PFSK-1 (cell line): ENCODE measurements around the gene PNKP.

Experiments used
- FOXP2 ChIP-seq: optimal IDR thresholded peaks from 2 replicates; pipeline ENCODE3; 2011; ENCODE audit warnings: borderline replicate concordance, control low read depth, inconsistent platforms; ENCODE audit not compliant: insufficient read depth; ENCODE audit errors: extremely low read length, extremely low read depth
- POLR2AphosphoS5 ChIP-seq: IDR thresholded peaks from 2 replicates; pipeline ENCODE4 v1.6.1; 2012; ENCODE audit warnings: low read depth, mild to moderate bottlenecking, control low read depth, low read length, moderate library complexity
- SIN3A ChIP-seq: IDR thresholded peaks from 2 replicates; pipeline ENCODE4 v1.6.1; 2012; ENCODE audit warnings: mild to moderate bottlenecking, low read length, moderate library complexity, borderline replicate concordance; ENCODE audit not compliant: insufficient read depth
- TAF1 ChIP-seq: IDR thresholded peaks from 2 replicates; pipeline ENCODE4 v1.6.1; 2012; ENCODE audit warnings: low read length, control low read depth, borderline replicate concordance; ENCODE audit not compliant: insufficient read depth
- TF ChIP-seq, protein P1 (sequence below), 2 experiments: IDR thresholded peaks; 2 replicates each; pipeline versions ENCODE4 v1.6.1 to v1.8.0; 2011 to 2012; ENCODE audit warnings: low read depth in 2 of 2, low read length in 2 of 2, control low read depth in 1 of 2, inconsistent platforms in 1 of 2, mild to moderate bottlenecking in 1 of 2, moderate library complexity in 1 of 2; ENCODE audit not compliant: insufficient read depth in 1 of 2

DNA sequence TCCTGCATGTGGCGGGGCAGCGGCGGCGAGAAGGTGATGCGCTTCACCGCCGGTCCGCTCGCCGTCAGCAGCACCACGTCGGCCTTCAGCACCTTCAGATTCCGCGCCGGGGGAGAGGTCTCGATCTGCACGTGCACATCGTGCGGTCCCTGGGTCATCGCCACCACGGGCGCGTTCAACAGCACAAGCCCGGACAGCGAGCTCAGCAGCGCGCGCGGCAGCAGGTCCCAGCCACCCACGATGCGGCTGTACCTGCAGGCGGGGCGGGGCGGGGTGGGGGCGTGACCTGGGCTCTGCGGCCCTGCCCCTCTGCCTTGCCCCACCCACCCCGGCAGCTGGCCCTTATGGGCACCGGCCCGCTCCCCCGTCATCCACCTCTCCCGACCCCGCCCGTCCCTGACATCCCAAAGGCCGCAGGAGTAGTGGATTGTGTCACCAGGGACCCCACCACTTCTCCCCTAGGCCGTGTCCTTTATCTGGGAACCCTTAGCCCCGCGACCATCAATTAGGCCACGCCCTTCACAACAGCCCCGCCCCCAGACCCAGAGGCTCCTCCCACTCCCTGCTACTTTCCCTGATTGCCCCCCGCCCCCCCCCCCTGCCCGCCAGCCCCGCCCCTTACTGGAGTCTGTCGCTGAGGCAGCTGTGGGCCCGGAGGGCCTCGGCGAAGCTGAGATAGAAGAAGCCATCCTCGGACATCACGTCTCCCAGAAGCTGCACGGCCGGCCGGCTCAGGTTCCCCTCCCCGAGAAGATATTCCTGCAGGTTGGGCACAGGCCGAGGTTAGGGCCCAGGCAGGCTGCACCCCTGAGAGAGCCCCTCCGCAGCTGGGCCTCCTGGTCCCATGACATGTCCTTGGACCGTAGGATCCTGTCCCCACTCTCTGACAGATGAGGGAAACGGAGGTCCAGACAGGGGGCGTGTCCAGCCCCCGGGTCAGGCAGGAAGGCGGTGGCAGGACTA is 23.3 kb upstream of the PNKP start:
- no peak for TF ChIP-seq POLR2AphosphoS5
- TF ChIP-seq, protein P1, sequence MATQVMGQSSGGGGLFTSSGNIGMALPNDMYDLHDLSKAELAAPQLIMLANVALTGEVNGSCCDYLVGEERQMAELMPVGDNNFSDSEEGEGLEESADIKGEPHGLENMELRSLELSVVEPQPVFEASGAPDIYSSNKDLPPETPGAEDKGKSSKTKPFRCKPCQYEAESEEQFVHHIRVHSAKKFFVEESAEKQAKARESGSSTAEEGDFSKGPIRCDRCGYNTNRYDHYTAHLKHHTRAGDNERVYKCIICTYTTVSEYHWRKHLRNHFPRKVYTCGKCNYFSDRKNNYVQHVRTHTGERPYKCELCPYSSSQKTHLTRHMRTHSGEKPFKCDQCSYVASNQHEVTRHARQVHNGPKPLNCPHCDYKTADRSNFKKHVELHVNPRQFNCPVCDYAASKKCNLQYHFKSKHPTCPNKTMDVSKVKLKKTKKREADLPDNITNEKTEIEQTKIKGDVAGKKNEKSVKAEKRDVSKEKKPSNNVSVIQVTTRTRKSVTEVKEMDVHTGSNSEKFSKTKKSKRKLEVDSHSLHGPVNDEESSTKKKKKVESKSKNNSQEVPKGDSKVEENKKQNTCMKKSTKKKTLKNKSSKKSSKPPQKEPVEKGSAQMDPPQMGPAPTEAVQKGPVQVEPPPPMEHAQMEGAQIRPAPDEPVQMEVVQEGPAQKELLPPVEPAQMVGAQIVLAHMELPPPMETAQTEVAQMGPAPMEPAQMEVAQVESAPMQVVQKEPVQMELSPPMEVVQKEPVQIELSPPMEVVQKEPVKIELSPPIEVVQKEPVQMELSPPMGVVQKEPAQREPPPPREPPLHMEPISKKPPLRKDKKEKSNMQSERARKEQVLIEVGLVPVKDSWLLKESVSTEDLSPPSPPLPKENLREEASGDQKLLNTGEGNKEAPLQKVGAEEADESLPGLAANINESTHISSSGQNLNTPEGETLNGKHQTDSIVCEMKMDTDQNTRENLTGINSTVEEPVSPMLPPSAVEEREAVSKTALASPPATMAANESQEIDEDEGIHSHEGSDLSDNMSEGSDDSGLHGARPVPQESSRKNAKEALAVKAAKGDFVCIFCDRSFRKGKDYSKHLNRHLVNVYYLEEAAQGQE (IDR thresholded peaks at IDR 0.05; ENCODE audit: insufficient read depth in 1 of 2, low read depth in 2 of 2, low read length in 2 of 2) = no peak
- no peak for TF ChIP-seq SIN3A
- TF ChIP-seq TAF1 = no peak
- TF ChIP-seq FOXP2 = no peak
